Lower leg skin (tissue), 4 donors: Measurements from ENCODE around the gene CHML. TPM values are rescaled to one million over a fixed set of nuclear protein-coding genes. Genes with fewer than 3 reads are reported as not detected.

Experiments
- DNase-seq, 2 donors: peaks; one replicate each; pipeline ENCODE4 v3.0.0-alpha.2; 2019; ENCODE audit warnings: low spot score in 2 of 2
- H3K4me3 ChIP-seq: fragments of 200-600 bp; sonication (generic); 2 replicates; pipeline ENCODE4 v1.5.1; 2017; ENCODE audit warnings: mild to moderate bottlenecking, low read depth; ENCODE audit not compliant: poor library complexity, severe bottlenecking
- CTCF ChIP-seq, 3 donors: fragments of 450-650 bp; IDR thresholded peaks; one replicate each; pipeline ENCODE4 v1.5.1; 2016; ENCODE audit warnings: antibody characterized with exemption in 3 of 3, mild to moderate bottlenecking in 3 of 3, moderate library complexity in 2 of 3
- POLR2A ChIP-seq, 2 donors: fragments of 450-650 bp; IDR thresholded peaks; one replicate each; pipeline ENCODE4 v1.6.1; 2016 to 2017; ENCODE audit warnings: antibody characterized with exemption in 2 of 2, mild to moderate bottlenecking in 1 of 2, moderate library complexity in 1 of 2
- WGBS, 2 donors: methylation state at CpG; one replicate each; pipeline ENCODE4 v1.1.5; 2018; 5-methylcytosine and 5-hydroxymethylcytosine counted together
- intact Hi-C: fragments of 100-400 bp; cut with DNase I; formaldehyde crosslinking; loops from one replicate; pipeline ENCODE4 v1.15.0; 2023; ENCODE audit warnings: low total_unique reads
- total RNA-seq, 4 donors: library from RNA; depleted of rRNA; stranded (reverse); fragments of >200 nt; gene quantifications; one replicate each; pipeline ENCODE4 v1.1.0, GENCODE V29; 2016

CHML gene
- total RNA-seq, 4 donors from 2014 or later = 7.5 to 10.6 (median 7.9) TPM

GRCh38 chr1:241638099-241638682 is 2.0 kb downstream of the CHML start:
- intact Hi-C loops = no loop called here
- H3K4me3 ChIP-seq = no peak overlapping the region
- no peak for TF ChIP-seq POLR2A (IDR thresholded peaks at IDR 0.05)
- TF ChIP-seq CTCF (IDR thresholded peaks at IDR 0.05) = no peak
- no peak for DNase-seq
- WGBS, 2 donors = 66 to 81% methylated on average over 5 of the region's 5 CpGs

- intact Hi-C loops = no loop called here
- H3K4me3 ChIP-seq = no peak overlapping the region
- TF ChIP-seq CTCF (IDR thresholded peaks at IDR 0.05) (no peak), POLR2A (IDR thresholded peaks at IDR 0.05) (no peak)
- DNase-seq = no peak
- 50 to 62% methylated on average over 4 of the region's 4 CpGs for WGBS, 2 donors
These were observed 2.6 kb downstream of the CHML start for GRCh38 chr1:241637604-241638003.

GRCh38 chr1:241637046-241637590 is 3.1 kb downstream of the CHML start:
- TF ChIP-seq POLR2A (IDR thresholded peaks at IDR 0.05) (no peak), CTCF (IDR thresholded peaks at IDR 0.05) (no peak)
- no peak overlapping the region for H3K4me3 ChIP-seq
- intact Hi-C loops = no loop called here

GRCh38 chr1:241636291-241636690 is 3.9 kb downstream of the CHML start:
- 80 to 96% methylated on average over 1 of the region's 1 CpG for WGBS, 2 donors
- TF ChIP-seq CTCF (IDR thresholded peaks at IDR 0.05) (no peak), POLR2A (IDR thresholded peaks at IDR 0.05) (no peak)
- intact Hi-C loops = no loop called here

More at GRCh38 chr1:241637046-241637590, 3.1 kb downstream of the CHML start:
- DNase-seq = no peak

GRCh38 chr1:241635556-241636152 is 4.5 kb downstream of the CHML start:
- WGBS, 2 donors = 87 to 91% methylated on average over 4 of the region's 4 CpGs
- no peak for TF ChIP-seq POLR2A (IDR thresholded peaks at IDR 0.05)
- TF ChIP-seq CTCF (IDR thresholded peaks at IDR 0.05) = no peak
- intact Hi-C loops = no loop called here
- H3K4me3 ChIP-seq = no peak overlapping the region
- DNase-seq = no peak

More at GRCh38 chr1:241636291-241636690, 3.9 kb downstream of the CHML start:
- DNase-seq = no peak
- H3K4me3 ChIP-seq = no peak overlapping the region
